AG04450 (cell line): ENCODE data around the gene KLK3. TPM values are rescaled to one million over a fixed set of nuclear protein-coding genes. Genes with fewer than 3 reads are reported as not detected.

ENCODE experiments used
- CTCF ChIA-PET: fragments of 300-600, 350-600 bp; formaldehyde crosslinking; extraction: SDS; loops from one replicate; lab custom pipeline; 2022; ENCODE audit warnings: antibody characterized with exemption, inconsistent platforms; lab: Charles Lee
- POLR2A ChIA-PET: fragments of 350-600 bp; formaldehyde crosslinking; extraction: SDS; loops from one replicate; lab custom pipeline; 2021; ENCODE audit warnings: antibody characterized with exemption, inconsistent platforms; lab: Yijun Ruan, JAX
- DNase-seq: peaks from one replicate; pipeline ENCODE4 v3.0.0-alpha.2; 2011; ENCODE audit warnings: low read depth, low spot score
- H3K27ac ChIP-seq: one replicate; pipeline ENCODE4 v1.5.1; 2012; ENCODE audit warnings: low read depth, low read length, control low read depth
- H3K27me3 ChIP-seq: one replicate; pipeline ENCODE4 v1.6.0; 2012; ENCODE audit warnings: low read length; ENCODE audit not compliant: control insufficient read depth, insufficient read depth
- H3K4me3 ChIP-seq: 2 replicates; pipeline ENCODE4 v1.5.1; 2011; ENCODE audit warnings: mild to moderate bottlenecking, low read depth, low read length, control low read depth
- H3K9me3 ChIP-seq: 2 replicates; pipeline ENCODE4 v1.5.1; 2012; ENCODE audit warnings: low read length; ENCODE audit not compliant: control insufficient read depth, insufficient read depth
- CTCF ChIP-seq: IDR thresholded peaks from 2 replicates; pipeline ENCODE4 v1.5.1; 2011; ENCODE audit warnings: low read depth, low read length, control low read depth, inconsistent platforms
- polyA plus RNA-seq: library from polyadenylated mRNA; depleted of rRNA; stranded (reverse); fragments of >200 nt; gene quantifications from 2 replicates; pipeline ENCODE4 v1.2.3, GENCODE V29; 2011

The KLK3 gene
- polyA plus RNA-seq, 1 experiment = not detected

GRCh38 chr19:50844296-50844935, 10.3 kb upstream of the KLK3 start:
- ChIA-PET CTCF (no interaction called here), POLR2A (no interaction called here)
- no peak for TF ChIP-seq CTCF
- H3K27ac ChIP-seq = no peak overlapping the region
- DNase-seq = no peak
- no peaks in the 10 kb centered on the region for H3K9me3 ChIP-seq
- no peak overlapping the region for H3K4me3 ChIP-seq
- no peaks in the 10 kb centered on the region for H3K27me3 ChIP-seq

- CTCF ChIA-PET = no interaction called here
- no peak for DNase-seq
- Histone ChIP-seq H3K9me3 (no peaks in the 10 kb centered on the region), H3K27ac (no peak overlapping the region), H3K4me3 (no peak overlapping the region), H3K27me3 (no peaks in the 10 kb centered on the region)
- POLR2A ChIA-PET = no interaction called here
- TF ChIP-seq CTCF = no peak
Observed at GRCh38 chr19:50850738-50851137, 4.0 kb upstream of the KLK3 start.

GRCh38 chr19:50851620-50852019, 3.1 kb upstream of the KLK3 start:
- POLR2A ChIA-PET = no interaction called here
- Histone ChIP-seq H3K27me3 (no peaks in the 10 kb centered on the region), H3K9me3 (no peaks in the 10 kb centered on the region), H3K4me3 (no peak overlapping the region), H3K27ac (no peak overlapping the region)
- no peak for TF ChIP-seq CTCF
- DNase-seq = no peak
- CTCF ChIA-PET = no interaction called here

- H3K27ac ChIP-seq = no peak overlapping the region
- ChIA-PET POLR2A (no interaction called here), CTCF (interaction anchor here (0.6 kb wide), 1 partner anchor 504 kb away, joined by 3 read pairs; no protein-coding TSS in a partner anchor)
- peaks cover 4% of the 10 kb centered on the region for H3K27me3 ChIP-seq
- no peaks in the 10 kb centered on the region for H3K9me3 ChIP-seq
- H3K4me3 ChIP-seq = no peak overlapping the region
- no peak for TF ChIP-seq CTCF
- no peak for DNase-seq
Observed at GRCh38 chr19:50857366-50857765, 2.7 kb downstream of the KLK3 start.

- Histone ChIP-seq H3K9me3 (no peaks in the 10 kb centered on the region), H3K27ac (no peak overlapping the region), H3K4me3 (no peak overlapping the region), H3K27me3 (peaks cover 4% of the 10 kb centered on the region)
- no peak for DNase-seq
- ChIA-PET CTCF (no interaction called here), POLR2A (no interaction called here)
- TF ChIP-seq CTCF = no peak
Observed at GRCh38 chr19:50858886-50859285, 4.2 kb downstream of the KLK3 start.
